ENCODE measurements around the gene PROZ.

PROZ gene

DNA sequence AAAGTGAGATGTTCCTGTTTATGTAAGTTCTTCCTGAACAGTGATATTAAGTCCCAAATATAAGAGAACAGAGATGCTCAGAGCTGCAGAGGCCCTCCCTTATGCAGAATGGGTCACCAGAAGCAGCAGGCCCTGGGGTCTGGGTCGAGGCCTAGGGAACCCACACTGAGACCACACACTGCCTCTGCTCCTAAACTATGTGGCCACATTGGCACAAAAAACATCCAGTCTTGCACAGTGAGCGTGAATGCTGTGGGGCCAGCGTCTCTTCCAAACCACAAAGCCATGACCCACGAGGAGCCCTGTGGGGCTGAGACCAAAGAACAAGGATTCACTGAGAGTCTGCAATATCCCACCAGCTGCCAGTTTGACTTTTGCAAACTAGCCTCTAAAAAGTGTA lies 23.6 kb downstream of the PROZ start:
- no peak for DNase-seq

DNA sequence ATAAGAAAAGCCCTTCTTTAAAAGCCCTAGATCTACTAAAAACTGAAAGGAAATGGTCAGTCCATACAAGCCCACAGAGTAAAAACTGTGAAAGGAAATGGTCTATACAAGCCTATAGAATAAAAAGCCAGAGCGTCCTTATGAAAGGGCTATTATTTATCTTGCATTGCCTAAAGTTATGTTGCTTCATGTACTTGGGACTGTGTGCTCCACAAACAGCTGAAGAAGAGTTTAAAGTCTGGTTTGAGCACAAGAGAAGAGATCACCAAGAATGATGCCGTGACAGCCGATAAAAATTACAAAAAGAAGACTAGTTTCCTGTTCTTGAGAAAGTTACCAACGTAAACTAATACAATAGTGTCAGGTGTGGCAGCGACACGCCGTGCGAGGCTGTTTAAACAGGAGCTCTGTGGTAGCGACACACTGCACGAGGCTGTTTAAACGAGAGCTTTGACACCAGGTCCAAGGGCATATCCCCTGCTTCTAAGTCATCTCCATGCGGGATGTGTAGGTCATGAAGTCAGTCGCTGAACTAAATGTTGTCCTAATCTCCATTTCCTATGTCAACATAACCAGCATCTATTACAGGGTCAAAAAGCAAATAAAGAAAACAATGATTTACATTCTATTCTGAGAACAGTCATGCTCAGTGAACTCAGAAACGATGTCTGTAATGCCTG lies 25.1 kb downstream of the PROZ start:
- DNase-seq = no peak

DNA sequence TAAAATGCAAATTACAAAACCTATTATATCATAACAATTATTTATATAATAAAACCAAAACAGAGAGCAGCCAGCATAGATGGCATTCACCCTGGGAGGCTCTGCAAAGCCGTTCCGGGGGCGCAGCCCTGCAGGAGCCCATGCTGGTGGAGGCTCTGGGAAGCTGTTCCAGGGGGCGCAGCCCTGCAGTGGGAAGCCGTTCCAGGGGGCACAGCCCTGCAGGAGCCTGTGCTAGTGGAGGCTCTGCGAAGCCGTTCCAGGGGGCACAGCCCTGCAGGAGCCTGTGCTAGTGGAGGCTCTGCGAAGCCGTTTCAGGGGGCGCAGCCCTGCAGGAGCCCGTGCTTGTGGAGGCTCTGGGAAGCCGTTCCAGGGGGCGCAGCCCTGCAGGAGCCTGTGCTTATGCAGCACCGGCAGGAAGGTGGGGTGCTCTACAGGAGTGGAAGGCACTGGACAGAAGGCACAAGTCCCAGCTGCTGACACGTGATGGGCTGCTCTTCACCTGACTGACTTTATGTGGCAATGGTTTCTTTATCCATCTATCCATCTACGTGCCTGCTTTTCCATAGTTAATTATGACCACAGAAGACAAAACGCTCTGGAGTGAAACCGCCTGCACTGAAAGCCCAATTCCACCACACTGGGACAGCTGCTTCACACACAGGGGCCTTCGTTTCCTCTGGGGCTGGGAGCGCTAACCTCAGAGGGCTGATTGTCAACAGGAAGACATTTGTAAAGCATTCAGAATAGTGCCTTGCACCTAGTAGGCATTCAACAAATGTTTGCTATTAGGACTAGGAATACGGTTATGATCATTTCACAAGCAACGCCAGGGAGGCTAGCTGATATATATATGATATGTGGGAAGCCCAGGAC lies 26.4 kb downstream of the PROZ start:
- DNase-seq = peak in 1 of 2 donors; percentile 41

DNA sequence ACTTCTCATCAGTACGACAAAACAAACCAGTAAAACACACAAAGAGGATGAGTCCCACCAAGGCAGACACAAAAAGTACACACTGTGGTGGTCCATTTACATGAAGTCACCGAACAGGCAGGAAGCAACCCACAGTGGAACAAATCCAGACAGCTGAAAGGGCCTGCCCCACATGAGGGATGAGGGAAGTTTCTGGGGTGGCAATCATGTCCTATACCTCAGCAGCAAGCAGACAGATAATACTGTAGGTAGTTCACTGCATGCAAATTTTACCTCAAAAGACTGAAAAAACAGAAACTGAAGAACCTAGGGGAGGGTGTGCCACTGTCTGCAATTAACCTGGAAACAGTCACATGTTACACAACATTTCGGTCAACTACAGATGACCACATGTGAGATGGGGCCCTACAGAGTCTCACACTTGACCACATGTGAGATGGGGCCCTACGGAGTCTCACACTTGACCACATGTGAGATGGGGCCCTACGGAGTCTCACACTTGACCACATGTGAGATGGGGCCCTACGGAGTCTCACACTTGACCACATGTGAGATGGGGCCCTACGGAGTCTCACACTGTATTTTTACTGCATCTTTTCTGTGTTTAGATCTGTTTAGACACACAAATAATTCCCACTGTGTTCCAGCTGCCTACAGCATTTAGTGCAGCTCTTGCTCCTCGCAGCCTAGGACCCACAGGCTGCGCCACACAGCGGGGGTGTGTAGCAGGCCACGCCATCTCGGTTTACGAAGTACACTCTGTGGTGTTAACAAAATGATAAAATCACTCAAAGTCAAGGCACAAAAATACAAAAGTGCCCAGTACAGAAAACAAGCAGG lies 27.8 kb downstream of the PROZ start:
- peak; percentile 31 to 33 for DNase-seq

DNA sequence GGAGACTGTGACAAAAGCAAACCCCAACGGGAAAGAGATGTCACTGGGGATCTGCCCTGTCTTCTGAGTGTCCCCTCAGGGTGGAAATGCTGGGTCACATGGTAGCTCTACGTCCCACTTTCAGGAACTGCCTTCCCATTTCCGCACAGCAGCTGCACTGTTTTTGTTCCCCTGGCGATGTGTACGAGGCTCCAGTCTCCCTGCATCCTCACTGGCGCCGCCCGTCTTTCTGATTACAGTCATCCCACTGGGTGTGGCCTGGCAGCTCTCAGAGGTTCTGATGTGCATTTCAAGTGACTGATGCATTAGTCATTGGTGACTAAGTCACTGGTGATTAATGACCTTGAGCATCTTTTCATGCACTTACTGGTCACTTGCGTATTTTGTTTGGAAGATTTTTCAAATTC lies 28.8 kb downstream of the PROZ start:
- peak in 1 of 2 donors; percentile 71 for DNase-seq

DNA sequence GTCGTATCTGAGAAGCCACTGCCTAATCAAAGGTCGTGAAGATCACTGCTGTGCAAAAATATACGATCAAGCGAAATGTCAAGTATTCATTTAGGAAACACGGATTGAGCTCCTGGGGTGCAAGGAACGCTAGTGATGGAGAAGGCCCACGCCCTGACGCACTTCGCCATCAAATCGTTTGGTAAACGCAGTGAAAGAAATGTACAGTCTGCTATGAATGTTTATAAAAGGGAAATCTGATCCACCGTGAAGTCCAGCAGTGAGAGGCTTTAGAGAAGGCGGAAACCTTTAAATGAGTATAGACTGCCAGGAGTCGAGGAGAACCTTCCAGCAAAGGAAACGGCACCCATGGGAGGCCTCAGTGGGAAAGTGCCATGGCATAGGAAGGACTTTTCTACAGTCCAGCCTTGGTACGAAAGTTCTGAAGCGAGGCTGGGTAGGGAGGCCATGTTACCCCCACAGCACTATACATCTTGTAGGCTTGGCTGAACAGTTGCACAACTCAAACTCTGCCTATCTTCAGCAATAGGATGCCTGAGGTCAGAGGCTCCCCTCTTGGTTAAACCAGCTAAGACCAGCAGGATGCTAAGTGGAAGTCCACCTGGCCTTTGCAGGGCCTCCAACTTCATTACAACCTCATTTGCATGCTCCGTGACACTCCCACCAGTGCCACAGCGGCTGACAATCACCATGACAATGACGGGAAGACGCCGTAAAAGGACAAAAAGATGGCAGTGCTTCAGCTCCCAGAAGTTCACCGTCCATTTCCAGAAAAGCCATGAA lies 29.6 kb downstream of the PROZ start:
- DNase-seq = no peak

DNA sequence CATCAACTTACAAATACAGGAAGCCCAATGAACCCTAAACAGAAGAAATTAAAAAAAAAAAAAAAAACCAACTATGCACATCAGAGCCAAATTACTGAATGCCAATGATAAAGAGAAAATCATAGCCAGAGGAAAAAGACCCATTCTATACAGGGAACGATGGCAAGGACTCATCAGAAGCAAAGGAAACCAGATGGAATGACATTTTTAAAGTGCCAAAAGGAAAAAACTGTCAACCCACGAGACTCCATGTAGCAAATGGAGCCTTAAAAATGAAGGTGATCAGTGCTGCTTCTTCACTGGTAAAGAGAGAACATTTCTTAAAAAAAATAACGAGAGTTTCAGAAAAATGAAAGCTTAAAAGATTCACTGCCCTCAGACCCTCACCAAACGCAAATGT lies 31.7 kb downstream of the PROZ start:
- DNase-seq = no peak

DNA sequence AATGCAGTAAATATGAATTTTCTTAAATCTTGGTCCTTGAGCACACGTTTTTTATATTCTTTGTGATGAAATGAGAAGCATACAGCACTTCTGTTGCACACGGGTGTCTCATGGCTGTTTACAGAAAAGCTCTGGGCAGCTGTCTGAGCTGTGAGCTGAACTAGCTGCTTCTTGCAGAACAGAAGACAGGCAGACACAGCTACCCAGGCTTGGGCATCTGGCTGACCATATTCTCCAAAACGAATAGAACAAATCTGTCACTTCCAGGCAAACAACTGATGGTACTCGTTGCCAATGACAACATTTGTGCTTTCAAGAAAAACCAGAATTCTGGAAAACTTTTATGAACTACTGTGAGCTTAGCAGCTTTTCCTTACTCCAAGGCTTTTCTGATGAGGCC lies 33.8 kb downstream of the PROZ start:
- no peak for DNase-seq

DNA sequence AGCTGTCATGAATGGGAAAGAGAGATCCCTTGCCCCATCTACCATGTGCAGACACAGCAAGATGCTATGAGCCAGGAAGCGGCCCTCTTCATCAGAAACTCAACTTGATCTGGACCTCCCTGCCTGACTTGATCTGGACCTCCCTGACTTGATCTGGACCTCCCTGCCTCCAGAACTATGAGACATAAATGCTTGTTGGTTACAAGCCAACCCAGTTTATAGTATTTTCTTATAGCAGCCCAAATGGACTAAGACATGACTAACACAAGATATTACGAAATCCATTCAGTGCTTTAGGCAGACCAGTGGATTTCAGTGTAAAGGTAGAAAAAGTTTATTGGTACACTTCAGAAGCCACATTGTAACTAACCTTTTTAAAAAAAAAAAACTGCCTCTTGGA lies 34.5 kb downstream of the PROZ start:
- no peak for DNase-seq

DNA sequence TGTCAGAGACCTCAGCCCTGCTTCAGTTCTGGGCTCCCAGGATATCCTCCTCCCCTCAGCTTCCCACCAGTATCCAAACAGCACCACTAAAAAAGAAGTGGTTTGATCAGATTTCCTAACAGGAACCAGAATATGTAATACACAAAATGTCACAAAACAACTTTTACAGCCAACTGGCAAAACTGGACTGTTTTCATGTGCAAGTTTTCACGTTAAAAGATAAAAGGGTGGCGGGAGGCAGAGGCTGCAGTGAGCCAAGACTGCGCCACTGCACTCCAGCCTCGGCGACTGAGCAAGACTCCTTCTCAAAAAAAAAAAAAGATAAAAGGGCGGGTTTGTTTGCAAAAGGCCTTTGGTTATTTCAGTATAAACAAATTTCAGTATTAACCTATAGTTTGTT lies 36.9 kb downstream of the PROZ start:
- no peak for DNase-seq

DNA sequence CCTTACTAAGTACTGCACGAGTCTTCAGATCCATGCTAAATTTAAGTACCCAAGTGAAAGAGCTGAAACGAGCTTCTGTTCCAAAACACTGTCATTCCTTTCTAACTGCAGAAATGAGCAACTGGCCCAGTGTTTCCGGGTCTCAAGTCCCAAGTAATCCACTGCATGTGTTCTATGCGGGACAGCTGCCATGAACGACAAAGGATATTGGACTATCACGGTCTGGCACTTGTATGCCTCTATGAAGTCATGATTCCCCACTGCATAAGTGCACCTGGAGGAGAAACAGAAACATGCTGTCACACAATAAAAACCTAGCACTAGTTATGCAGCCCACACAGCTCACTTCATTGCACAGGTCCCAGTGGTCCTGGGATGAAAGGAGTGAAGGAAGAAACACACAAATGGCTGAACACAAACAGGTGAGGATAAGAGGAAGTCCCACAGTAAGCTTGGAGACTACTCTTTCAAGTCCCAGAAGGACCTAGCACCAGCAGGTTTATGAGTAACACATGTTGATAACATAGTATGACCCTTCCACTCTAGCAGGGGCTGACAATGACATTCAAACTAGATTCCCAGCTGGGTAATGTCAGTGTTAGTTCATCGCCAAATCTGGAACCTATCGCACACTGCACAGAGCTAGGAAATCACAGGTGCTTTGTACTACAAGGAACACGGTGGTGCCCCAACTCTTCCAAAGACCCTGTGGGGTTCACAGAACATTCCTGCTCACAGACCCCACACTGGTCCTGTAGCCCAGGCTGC lies 38.7 kb downstream of the PROZ start:
- no peak for DNase-seq

DNA sequence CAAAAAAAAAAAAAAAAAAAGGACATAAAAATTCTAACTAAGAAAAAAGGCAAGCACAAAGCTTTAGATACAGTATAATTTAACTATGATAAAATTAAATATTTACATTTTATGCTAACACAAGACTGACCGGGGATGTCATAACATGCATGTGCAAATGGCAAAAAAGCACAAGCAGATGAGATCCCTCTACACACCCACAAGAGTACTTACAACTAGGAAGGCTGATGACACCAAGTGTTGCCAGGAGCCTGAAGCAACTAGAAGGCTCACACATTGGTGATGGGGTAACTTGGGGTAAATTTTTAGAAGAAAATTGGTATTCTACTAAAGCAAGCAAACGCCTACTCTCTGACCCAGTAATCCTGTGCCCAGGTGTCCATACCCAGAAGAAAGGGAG lies 43.4 kb downstream of the PROZ start:
- no peak for DNase-seq

DNA sequence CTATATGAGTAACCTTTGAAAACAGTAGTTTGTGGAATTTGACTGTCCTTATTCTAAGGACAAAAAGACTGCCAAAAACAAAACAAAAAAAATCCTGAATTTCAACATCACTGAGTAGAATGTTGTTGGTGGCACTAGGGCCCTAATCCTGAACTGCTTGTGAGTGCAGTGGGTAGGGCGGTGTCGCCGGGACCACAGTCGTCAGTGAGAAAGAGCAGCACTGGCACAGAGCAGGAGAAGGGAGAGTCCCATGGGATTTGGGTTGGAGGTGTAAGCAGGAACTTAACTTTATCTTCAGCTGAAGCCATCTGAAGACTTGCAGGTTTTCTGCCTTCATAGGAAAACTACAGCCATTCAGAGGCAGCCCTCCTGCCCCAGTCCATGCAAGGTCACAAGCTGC lies 44.5 kb downstream of the PROZ start:
- no peak for DNase-seq

DNA sequence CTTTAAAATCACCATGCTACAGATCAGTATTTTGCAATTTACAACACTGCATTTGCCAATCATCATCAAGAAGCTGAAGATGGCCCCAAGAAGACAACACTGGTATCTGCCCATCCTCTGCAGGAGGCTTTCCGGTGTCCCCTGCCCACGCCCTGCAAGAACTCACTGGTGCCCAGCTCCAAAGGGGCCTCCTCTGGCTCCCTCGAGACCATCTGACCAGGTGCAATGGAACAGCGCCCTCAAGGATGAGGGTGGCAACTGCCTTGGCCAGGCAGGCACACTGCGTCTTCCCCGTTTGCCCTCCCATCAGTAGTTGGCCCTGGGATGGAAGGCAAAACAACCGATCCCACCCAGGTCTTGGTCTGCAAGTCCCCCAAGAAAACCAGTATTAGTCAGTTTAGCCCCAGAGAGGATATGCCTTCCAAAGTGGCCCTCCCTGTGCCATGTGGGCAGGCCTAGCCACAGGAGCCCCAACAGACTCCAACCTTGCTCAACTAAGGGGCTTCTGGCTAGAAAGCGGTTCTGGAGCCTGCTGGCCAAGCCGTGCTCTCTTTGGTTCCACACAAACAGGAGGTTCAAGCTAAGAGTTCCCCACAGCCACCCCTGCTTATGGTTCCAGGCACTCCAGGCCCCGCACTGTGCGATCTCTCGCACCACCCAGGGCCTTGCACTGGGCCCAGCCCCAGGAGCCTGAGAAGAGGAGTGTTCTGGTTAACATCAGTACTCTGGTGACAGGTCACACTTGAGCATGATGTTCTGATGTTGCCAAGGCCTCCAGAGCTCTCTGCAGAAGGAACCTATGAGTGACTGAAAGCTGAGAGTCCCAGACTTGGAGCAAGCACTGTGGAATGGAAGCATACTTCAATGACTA lies 45.3 kb downstream of the PROZ start:
- DNase-seq = no peak

DNA sequence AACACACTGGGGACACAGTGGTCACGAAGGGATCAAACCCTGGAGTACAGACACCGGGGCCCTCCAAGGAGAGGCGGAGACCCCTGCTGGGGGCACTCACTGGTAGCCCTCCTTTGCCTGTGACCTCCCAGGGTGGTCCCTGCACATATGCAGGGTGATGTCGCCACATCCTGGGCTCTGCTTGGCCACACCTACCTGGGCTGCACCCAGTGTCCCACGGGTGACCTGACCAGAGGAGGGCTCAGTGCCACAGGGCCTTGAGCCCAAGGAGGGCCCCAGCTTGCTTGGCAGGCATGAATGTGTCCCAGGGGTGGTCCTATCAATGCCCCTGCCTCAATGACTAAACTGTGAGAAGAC lies 45.9 kb downstream of the PROZ start:
- DNase-seq = no peak

DNA sequence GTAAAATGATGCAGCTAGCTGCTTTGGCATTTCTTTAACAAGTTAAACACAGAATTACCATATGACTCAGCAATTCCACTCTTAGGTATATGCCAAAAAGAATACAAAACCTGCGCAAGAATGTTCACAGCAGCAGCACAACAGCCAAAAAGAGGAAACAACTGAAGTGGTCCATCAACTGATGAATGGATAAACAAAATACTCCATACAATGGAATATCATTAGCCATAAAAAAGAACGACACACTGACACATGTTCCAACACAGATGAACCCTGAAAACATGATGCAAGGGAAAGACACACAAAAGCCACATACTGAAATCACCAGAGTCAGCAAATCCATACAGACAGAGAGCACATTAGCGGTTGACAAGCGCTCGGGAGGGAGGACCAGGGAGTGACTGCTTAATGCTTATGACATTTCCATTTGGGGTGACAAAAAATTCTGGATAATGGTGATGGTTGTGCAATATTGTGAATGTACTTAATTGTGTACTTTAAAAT lies 47.0 kb downstream of the PROZ start:
- no peak for DNase-seq

DNA sequence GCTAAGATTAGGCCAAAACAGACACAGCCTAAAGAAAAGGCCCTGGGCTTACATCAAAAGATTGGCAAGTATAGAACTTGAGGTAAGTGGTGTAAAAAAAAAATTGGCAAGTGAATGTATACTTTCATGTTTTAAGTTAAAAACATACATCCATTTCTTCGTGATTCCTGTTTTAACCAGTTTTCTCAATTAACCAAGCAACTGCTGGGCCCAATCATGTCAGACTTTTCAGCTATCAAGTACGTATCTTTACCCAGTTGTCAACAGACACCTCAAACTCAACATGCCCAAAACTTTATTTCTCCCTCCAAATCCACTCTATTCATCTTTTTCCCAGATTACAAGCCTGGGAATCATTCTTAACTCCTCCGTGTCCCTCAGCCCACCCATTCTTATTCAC lies 49.0 kb downstream of the PROZ start:
- no peak for DNase-seq

DNA sequence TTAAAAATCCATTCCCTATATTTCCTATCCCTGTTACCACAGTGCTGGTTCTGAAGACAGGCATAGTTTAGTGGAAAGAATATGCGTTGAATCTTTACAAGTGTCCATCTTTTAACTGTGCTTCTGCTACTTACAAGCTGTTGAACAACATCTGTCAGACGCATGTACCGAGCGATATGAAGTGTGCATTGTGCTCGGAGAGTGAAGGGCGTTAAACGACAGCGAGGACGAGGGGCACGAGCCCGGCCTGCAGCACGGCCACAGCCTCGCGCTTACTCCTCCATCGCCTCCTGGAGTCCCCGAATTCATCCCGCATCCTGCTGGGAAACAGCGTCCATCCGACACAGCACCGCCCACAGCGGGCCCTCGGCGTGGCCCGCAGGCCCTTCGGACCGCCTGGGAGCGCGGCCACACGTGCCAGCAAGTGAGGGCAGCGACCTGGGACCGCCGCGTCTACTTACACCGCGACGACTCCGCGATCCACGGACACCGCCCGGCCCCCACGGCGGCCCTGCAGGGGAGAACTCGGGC lies 49.5 kb downstream of the PROZ start:
- peak in 1 of 2 donors; percentile 7 for DNase-seq

DNA sequence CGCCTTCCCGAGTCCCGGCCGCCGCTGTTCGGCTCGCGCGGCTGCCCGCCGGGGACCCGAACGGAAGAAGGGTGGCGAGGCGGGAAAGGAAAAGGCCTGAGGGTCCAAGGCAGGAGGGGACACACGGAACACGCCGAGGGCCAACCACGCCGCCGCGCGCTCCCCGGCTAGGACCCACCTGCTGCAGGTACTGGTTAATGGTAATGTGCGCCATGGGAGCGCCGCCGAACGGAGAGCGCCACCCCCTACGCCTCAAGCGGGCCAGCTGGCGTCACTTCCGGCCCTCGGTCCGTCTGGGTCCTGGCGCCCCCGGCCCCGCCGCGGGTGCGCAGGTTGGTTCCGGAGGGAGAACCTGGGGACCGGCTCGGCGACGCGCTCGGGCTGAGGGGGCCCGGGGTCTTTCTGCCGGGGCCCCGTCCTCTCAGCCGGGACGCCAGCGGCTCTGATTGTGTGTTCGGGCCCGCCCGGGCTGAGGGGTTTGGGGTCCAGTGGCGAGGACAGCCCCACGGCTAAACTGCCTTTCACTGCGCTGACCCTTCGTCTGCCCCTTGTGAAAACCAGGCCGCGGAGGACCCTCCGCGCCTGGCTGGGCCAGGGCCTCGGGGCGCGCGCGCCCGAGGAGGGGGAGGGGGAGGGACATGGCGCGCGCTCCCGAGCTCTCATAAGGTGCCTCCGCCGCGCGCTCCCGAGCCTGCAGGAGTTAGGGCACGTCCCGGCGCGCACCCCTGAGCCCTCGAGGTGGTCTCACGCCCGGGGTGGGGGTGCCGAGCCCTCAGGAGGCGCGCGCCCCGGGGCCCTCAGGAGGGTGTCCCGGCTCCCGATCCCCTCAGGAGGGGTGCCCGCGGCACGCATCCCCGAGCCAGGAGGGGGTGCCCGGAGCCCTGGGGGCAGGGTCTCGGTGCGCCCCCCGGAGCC lies 50.2 kb downstream of the PROZ start, which contains the start of gene PCID2:
Gene PCID2 (minus strand): TSS at position 249 of the 915 bp plus-strand sequence. CDS start 35 bp downstream, at position 214.
- peak; percentile 90 to 93 for DNase-seq
